Liver (tissue), 3 donors: ENCODE data around the gene DEPDC5.

Source experiments
- ATF3 ChIP-seq: IDR thresholded peaks from 2 replicates; pipeline ENCODE4 v1.6.1; 2016; ENCODE audit warnings: antibody characterized with exemption
- CTCF ChIP-seq: fragments of 150-350 bp; IDR thresholded peaks from 2 replicates; pipeline ENCODE4 v1.5.1; 2017; ENCODE audit warnings: improper control_type of control experiment, low read depth, low read length; ENCODE audit not compliant: missing input control
- EGR1 ChIP-seq, 2 donors: IDR thresholded peaks; 2 replicates each; pipeline ENCODE4 v1.6.1; 2016 to 2018; ENCODE audit warnings: antibody characterized with exemption in 2 of 2, low read depth in 2 of 2
- GABPA ChIP-seq, 2 donors: IDR thresholded peaks in 1 of 2; conservative IDR thresholded peaks in 1 of 2; 2 replicates each; pipeline ENCODE4 v1.6.1; 2016; ENCODE audit warnings: antibody characterized with exemption in 2 of 2, mild to moderate bottlenecking in 1 of 2, moderate library complexity in 1 of 2
- JUND ChIP-seq, 2 donors: IDR thresholded peaks; 2 replicates each; pipeline ENCODE4 v1.6.1; 2016; ENCODE audit warnings: antibody characterized with exemption in 2 of 2
- donor health status: healthy.
- donor health status: healthy.

- TF ChIP-seq CTCF = no peak
- no peak for TF ChIP-seq ATF3
- no peak for TF ChIP-seq EGR1 (IDR thresholded peaks at IDR 0.05; ENCODE audit: low read depth in 2 of 2)
- TF ChIP-seq JUND (IDR thresholded peaks at IDR 0.05) = no peak
- no peak for TF ChIP-seq GABPA (IDR thresholded peaks at IDR 0.05 in 1 of 2, conservative IDR thresholded peaks at IDR 0.05 in 1 of 2)
Observed at GRCh38 chr22:31833930-31834329, 80.1 kb downstream of the DEPDC5 start.
